Activated CD4-positive, alpha-beta T cell treated with anti-CD3 and anti-CD28 coated beads, Interleukin-2, amount 10 ng/mL, durations not matched to agents 7 days and 5 days (primary cell): Measurements from ENCODE around the gene RRBP1. TPM values are rescaled to one million over a fixed set of nuclear protein-coding genes. Genes with fewer than 3 reads are reported as not detected.

Experiments
- CTCF ChIA-PET: fragments of 350-600 bp; sonication (Branson Sonifier 250); formaldehyde crosslinking; loops from one replicate; lab custom pipeline; 2021; ENCODE audit warnings: antibody characterized with exemption; lab: Charles Lee
- POLR2A ChIA-PET: fragments of 350-600 bp; sonication (Branson Sonifier 250); formaldehyde crosslinking; loops from one replicate; lab custom pipeline; 2021; ENCODE audit warnings: antibody characterized with exemption; lab: Charles Lee
- DNase-seq: peaks from one replicate; pipeline ENCODE4 v3.0.0-alpha.2; 2020
- H3K27ac Mint-ChIP-seq: one replicate; pipeline ENCODE4 v1.8.0; 2021; ENCODE audit warnings: mild to moderate bottlenecking, moderate library complexity, mixed read lengths
- H3K27me3 Mint-ChIP-seq: one replicate; pipeline ENCODE4 v1.8.0; 2021; ENCODE audit warnings: mixed read lengths
- H3K36me3 Mint-ChIP-seq: one replicate; pipeline ENCODE4 v1.8.0; 2021; ENCODE audit warnings: low read depth, mixed read lengths
- H3K4me1 Mint-ChIP-seq: one replicate; pipeline ENCODE4 v1.8.0; 2021; ENCODE audit warnings: mixed read lengths
- H3K4me3 Mint-ChIP-seq: one replicate; pipeline ENCODE4 v1.8.0; 2021; ENCODE audit warnings: mild to moderate bottlenecking, moderate library complexity, mixed read lengths
- H3K9me3 Mint-ChIP-seq: one replicate; pipeline ENCODE4 v1.8.0; 2021; ENCODE audit warnings: mixed read lengths
- total RNA-seq, 2 experiments: library from RNA; stranded (reverse); gene quantifications; one replicate each; pipeline ENCODE4 v1.2.3, GENCODE V29; 2021

The RRBP1 gene
- total RNA-seq, 2 experiments from 2014 or later, result 50.8 to 52.1 TPM

- no peaks in the 10 kb centered on the region for H3K27me3 Mint-ChIP-seq
- POLR2A ChIA-PET, result no interaction called here
- no peaks in the 10 kb centered on the region for H3K4me1 Mint-ChIP-seq
- H3K9me3 Mint-ChIP-seq, result no peaks in the 10 kb centered on the region
- CTCF ChIA-PET, result interaction anchor here (0.7 to 1.5 kb wide), 4 partner anchors 8 to 53 kb away, joined by 3 to 5 read pairs (median 4); partner anchors contain the start of gene RRBP1
- H3K27ac Mint-ChIP-seq, result no peak overlapping the region
- H3K4me3 Mint-ChIP-seq, result no peak overlapping the region
- DNase-seq, result no peak
- H3K36me3 Mint-ChIP-seq, result peaks cover 10% of the 10 kb centered on the region
These were observed 52.4 kb downstream of the RRBP1 start for GRCh38 chr20:17629678-17630089.

GRCh38 chr20:17629025-17629424, 53.0 kb downstream of the RRBP1 start:
- Mint-ChIP-seq H3K36me3 (peaks cover 10% of the 10 kb centered on the region), H3K27ac (no peak overlapping the region), H3K4me3 (no peak overlapping the region), H3K9me3 (no peaks in the 10 kb centered on the region), H3K27me3 (no peaks in the 10 kb centered on the region), H3K4me1 (no peaks in the 10 kb centered on the region)
- ChIA-PET CTCF (interaction anchor here (0.7 to 1.0 kb wide), 2 partner anchors 9 to 18 kb away, joined by 3 read pairs; no protein-coding TSS in a partner anchor), POLR2A (no interaction called here)
- DNase-seq, result no peak

DNA sequence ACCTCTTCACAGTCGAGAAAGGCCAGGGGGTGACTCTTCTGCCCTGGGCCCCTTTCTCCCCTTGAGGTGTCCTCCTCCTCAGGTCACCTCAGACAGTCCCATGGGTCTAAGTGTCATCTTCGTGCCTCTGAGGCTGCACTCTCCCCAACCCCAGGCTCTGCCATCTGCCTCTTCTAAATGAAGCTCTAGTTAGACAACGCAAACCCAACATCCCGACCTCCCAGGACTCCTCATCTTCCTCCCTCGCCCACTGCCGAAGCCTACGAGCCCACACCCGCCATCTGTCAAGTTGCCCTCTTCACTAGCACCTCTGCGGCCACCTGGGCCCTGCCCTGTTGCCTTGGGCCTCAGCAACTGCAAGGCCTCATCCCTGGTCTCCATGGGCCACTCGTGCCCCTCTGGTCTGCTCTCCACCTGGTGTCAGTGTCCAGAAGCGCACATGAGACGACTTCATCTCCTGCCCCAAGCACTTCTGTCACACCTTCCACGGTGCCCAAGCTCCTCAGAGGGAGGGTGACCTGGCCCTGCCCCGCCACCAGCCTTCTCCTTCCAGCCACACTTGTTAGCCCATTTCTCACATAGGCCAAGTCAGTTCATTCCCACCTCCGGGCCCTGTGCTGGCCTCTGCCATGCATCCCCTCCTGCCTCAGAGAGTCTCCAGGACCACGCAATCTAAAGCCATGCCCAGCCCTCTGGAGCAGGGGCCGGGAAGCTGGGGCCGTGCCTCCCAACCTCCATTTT, 53.8 kb downstream of the RRBP1 start:
- ChIA-PET POLR2A (no interaction called here), CTCF (no interaction called here)
- no peaks in the 10 kb centered on the region for H3K4me1 Mint-ChIP-seq
- no peaks in the 10 kb centered on the region for H3K27me3 Mint-ChIP-seq
- H3K27ac Mint-ChIP-seq, result no peak overlapping the region
- DNase-seq, result no peak
- no peaks in the 10 kb centered on the region for H3K9me3 Mint-ChIP-seq
- peaks cover 4% of the 10 kb centered on the region for H3K36me3 Mint-ChIP-seq
- H3K4me3 Mint-ChIP-seq, result no peak overlapping the region

GRCh38 chr20:17627101-17627955, 54.7 kb downstream of the RRBP1 start:
- Mint-ChIP-seq H3K27me3 (no peaks in the 10 kb centered on the region), H3K4me1 (no peaks in the 10 kb centered on the region), H3K36me3 (peaks cover under 1% of the 10 kb centered on the region), H3K4me3 (no peak overlapping the region), H3K9me3 (no peaks in the 10 kb centered on the region), H3K27ac (no peak overlapping the region)
- DNase-seq, result no peak
- ChIA-PET CTCF (interaction anchor here (1.3 kb wide), 1 partner anchor 8 kb away, joined by 3 read pairs; no protein-coding TSS in a partner anchor), POLR2A (no interaction called here)

GRCh38 chr20:17626217-17627007, 55.6 kb downstream of the RRBP1 start:
- Mint-ChIP-seq H3K4me3 (no peak overlapping the region), H3K9me3 (no peaks in the 10 kb centered on the region), H3K36me3 (no peaks in the 10 kb centered on the region), H3K27ac (no peak overlapping the region), H3K27me3 (no peaks in the 10 kb centered on the region), H3K4me1 (no peaks in the 10 kb centered on the region)
- ChIA-PET POLR2A (no interaction called here), CTCF (interaction anchor here (1.3 kb wide), 1 partner anchor 9 kb away, joined by 3 read pairs; no protein-coding TSS in a partner anchor)
- no peak for DNase-seq

GRCh38 chr20:17625246-17626051, 56.6 kb downstream of the RRBP1 start:
- Mint-ChIP-seq H3K36me3 (no peaks in the 10 kb centered on the region), H3K4me1 (no peaks in the 10 kb centered on the region), H3K4me3 (no peak overlapping the region), H3K9me3 (no peaks in the 10 kb centered on the region), H3K27ac (no peak overlapping the region), H3K27me3 (no peaks in the 10 kb centered on the region)
- CTCF ChIA-PET, result interaction anchor here (1.3 kb wide), 1 partner anchor 10 kb away, joined by 3 read pairs; no protein-coding TSS in a partner anchor
- POLR2A ChIA-PET, result no interaction called here
- DNase-seq, result no peak

- no peak for DNase-seq
- ChIA-PET CTCF (no interaction called here), POLR2A (no interaction called here)
- no peak overlapping the region for H3K4me3 Mint-ChIP-seq
- no peaks in the 10 kb centered on the region for H3K27me3 Mint-ChIP-seq
- H3K9me3 Mint-ChIP-seq, result no peaks in the 10 kb centered on the region
- H3K27ac Mint-ChIP-seq, result no peak overlapping the region
- H3K4me1 Mint-ChIP-seq, result no peaks in the 10 kb centered on the region
- no peaks in the 10 kb centered on the region for H3K36me3 Mint-ChIP-seq
These were observed 57.3 kb downstream of the RRBP1 start for GRCh38 chr20:17624551-17625245.

DNA sequence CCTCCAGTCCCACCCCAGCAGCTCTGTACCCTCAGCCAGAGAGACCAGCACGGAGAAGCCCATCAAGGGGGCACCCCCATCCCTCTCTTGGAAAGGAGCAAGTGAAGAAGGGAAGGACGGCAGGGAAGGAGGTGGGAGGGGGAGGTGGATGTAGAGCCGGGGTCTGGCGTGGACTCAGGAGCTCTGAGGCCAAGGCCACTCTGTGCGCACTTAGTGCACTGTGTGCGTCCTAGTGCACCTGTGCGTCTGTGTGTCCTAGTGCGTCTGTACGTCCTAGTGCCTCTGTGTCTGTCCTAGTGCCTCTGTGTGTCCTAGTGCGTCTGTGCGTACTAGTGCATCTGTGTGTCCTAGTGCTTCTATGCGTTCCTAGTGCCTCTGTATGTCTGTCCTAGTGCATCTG, 58.0 kb downstream of the RRBP1 start:
- H3K9me3 Mint-ChIP-seq, result no peaks in the 10 kb centered on the region
- H3K36me3 Mint-ChIP-seq, result no peaks in the 10 kb centered on the region
- CTCF ChIA-PET, result no interaction called here
- H3K27me3 Mint-ChIP-seq, result no peaks in the 10 kb centered on the region
- H3K4me3 Mint-ChIP-seq, result no peak overlapping the region
- POLR2A ChIA-PET, result no interaction called here
- no peak overlapping the region for H3K27ac Mint-ChIP-seq
- H3K4me1 Mint-ChIP-seq, result no peaks in the 10 kb centered on the region
- no peak for DNase-seq

GRCh38 chr20:17622851-17623508, 59.1 kb downstream of the RRBP1 start:
- no peak for DNase-seq
- Mint-ChIP-seq H3K27ac (no peak overlapping the region), H3K4me1 (no peaks in the 10 kb centered on the region), H3K27me3 (no peaks in the 10 kb centered on the region), H3K9me3 (no peaks in the 10 kb centered on the region), H3K36me3 (no peaks in the 10 kb centered on the region), H3K4me3 (no peak overlapping the region)
- ChIA-PET CTCF (interaction anchor here (0.8 to 1.5 kb wide), 2 partner anchors 9 to 87 kb away, joined by 3 to 5 read pairs; no protein-coding TSS in a partner anchor), POLR2A (no interaction called here)

DNA sequence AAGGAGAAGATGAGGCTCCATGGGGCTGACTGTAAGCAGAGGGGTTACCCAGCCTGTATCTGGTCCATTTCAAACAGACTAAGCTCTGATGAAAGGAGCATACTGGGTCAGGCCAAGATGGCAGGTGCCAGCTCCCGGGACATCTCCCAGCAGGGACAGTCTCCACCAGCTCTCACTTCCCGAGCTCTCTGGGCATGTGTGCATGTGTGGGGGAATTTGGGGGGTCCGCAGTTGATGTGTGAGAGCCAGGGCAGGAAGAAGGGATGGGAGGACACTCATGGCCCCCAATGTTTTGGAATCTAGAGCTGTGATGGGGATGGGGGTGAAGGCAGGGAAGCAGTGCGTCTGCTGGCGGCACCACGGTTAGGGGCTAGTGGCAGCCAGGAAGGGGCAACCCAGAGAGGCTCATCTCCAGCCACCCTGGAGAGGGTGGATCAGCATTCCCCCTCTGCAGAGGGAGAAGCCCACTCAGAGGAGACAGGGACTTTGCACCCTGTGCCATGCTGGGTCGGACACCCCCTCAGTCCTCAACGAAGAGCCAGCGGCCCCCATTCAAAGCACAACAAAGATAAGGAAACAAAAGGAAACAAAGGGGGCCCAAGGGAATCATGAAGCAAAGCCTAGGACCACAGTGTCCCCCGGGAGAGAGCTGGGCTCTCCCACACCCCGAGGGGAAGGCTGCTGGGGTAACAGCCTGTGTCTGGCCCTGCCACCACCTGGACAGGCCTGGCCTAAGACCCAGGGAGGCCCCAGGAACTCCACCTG, 59.8 kb downstream of the RRBP1 start:
- H3K4me3 Mint-ChIP-seq, result no peak overlapping the region
- no peaks in the 10 kb centered on the region for H3K36me3 Mint-ChIP-seq
- no peaks in the 10 kb centered on the region for H3K9me3 Mint-ChIP-seq
- ChIA-PET POLR2A (no interaction called here), CTCF (interaction anchor here (0.5 to 1.5 kb wide), 4 partner anchors 10 to 123 kb away, joined by 3 to 5 read pairs (median 3); no protein-coding TSS in a partner anchor)
- H3K4me1 Mint-ChIP-seq, result peaks cover 2% of the 10 kb centered on the region
- no peak overlapping the region for H3K27ac Mint-ChIP-seq
- no peak for DNase-seq
- H3K27me3 Mint-ChIP-seq, result no peaks in the 10 kb centered on the region
